Measurements from ENCODE around the gene ZBTB20.
A peak's percentile ranks its signal among the peaks of the same experiment; 100 is the strongest.

Gene ZBTB20

DNA sequence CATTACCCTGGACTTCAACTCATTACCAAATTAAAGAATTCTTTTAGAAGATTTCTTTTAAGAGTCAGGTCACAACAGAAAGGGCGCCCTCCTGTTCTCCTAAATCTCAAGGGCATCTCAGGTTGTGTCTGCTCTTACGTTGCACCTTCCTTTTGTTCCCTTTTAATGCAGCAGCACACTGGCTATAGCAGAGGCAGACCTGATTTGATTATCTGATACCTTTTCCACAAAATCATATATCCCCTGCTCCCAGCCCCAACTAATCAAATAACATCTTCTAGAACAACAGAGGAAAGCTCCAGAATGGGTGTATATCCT lies 813.2 kb downstream of the ZBTB20 start:
- Mint-ChIP-seq H3K27me3 (no peaks in the 10 kb centered on the region), H3K27ac (peak overlapping the region; percentile 95), H3K36me3 (peaks cover 16% of the 10 kb centered on the region), H3K4me3 (no peak overlapping the region), H3K9me3 (no peaks in the 10 kb centered on the region), H3K4me1 (peaks cover 20% of the 10 kb centered on the region)
- DNase-seq (ENCODE audit: low spot score in 2 of 2) (no peak), ATAC-seq (ENCODE audit: low read depth) (no peak)

DNA sequence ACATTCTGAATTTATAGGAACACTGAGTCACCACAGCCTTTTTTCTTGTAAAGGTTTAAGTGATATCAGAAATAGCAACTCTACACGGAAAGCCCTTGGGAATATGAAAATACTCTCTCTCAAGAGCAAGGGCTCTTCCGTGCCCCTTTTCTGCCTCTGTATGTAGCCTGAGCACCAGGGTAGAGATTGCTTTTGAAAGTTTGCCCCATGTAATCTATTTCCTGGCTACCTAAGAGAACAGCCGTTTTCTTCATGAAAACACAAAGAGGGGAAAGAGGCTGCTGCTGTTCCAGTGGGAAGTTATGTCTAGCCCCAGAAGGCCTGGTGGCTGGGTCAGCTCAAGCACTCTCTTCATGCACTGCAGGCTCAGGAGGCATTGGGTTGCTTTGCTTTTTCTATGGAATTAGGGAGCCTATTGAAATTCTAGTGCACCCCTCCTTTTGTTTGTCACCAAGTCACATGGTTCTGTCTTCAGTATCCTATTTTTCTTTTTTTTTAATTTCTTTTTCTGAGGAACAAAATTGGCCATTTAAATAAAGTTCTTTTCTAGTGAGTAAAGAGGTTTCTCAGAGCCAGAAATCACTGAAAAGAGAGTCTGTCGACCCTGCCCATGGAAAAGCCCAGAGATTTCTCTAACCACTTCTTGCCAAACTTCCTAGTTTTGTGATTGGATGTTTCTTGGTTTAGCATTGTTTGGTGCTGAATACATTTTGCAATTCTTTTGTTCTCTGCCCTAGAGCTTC lies 813.7 kb downstream of the ZBTB20 start:
- Mint-ChIP-seq H3K9me3 (no peaks in the 10 kb centered on the region), H3K27ac (peak overlapping the region; percentile 95), H3K27me3 (no peaks in the 10 kb centered on the region), H3K4me3 (no peak overlapping the region), H3K4me1 (peaks cover 24% of the 10 kb centered on the region), H3K36me3 (peaks cover 16% of the 10 kb centered on the region)
- DNase-seq (ENCODE audit: low spot score in 2 of 2) (no peak), ATAC-seq (ENCODE audit: low read depth) (peak; percentile 28)

DNA sequence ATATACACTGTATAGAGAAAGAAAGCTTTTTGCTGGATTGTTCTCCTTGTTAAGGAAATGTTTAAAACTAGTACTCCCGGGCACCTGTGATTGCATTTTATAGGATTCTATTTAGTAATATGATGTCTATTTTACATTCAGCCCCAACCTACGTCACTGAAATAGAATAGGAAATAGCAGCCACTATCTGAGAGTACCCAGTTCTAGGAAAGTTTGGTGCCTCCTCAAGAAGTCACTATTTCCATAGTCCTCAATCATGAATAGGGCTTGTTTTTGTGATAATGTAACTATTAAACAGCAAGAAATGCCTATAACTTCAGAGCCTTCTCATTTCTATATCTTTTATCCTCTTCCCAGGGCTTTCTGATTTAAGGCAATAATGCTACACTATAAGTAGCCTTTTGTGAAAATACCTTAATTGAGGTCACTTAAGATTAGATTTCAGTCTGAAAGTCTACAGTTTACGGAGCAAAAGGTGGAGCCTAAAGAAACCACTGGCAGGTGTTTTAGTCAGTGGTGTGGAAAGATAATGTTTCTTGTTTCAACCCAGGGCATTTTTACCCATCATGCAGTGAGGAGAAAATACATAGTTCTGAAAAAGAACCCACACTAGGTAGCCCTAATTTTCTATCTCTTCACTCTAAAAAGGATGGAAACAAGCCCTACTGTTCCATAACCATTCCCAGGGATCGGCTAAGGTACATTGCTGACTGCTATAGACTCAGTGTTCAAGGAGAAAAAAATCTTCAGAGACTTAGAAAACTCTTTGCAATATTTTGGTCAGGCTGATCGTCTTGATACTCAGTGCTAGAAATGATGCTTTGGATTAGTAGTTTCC lies 814.5 kb downstream of the ZBTB20 start:
- no peaks in the 10 kb centered on the region for H3K9me3 Mint-ChIP-seq
- ATAC-seq (ENCODE audit: low read depth) (peak; percentile 90), DNase-seq (ENCODE audit: low spot score in 2 of 2) (peak in 1 of 2 donors; percentile 17)
- H3K27ac Mint-ChIP-seq, result peak overlapping the region; percentile 95
- peak overlapping the region; percentile 35 for H3K4me3 Mint-ChIP-seq
- H3K4me1 Mint-ChIP-seq, result peaks cover 27% of the 10 kb centered on the region
- peaks cover 15% of the 10 kb centered on the region for H3K36me3 Mint-ChIP-seq
- H3K27me3 Mint-ChIP-seq, result no peaks in the 10 kb centered on the region

DNA sequence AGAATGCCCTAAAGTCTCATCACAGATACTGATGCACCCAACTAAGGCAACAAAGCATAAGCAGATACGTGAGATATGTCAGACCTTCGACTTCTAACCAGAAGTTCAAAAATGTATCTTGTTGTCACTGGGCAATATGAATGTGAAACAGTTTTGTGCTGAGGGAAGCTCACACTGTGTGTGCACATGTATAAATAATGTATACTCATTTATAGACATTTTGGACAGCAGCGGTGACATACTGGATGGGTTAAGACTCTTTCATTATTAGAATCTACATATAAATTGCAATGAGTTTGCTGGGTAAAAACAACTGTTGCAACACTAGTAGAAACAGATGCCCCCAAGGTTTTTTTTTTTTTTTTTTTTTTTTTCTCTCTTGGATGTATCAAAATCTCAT lies 815.4 kb downstream of the ZBTB20 start:
- Mint-ChIP-seq H3K36me3 (peaks cover 16% of the 10 kb centered on the region), H3K27ac (peak overlapping the region; percentile 95), H3K27me3 (no peaks in the 10 kb centered on the region), H3K4me3 (no peak overlapping the region), H3K4me1 (peaks cover 28% of the 10 kb centered on the region), H3K9me3 (no peaks in the 10 kb centered on the region)
- DNase-seq (ENCODE audit: low spot score in 2 of 2) (no peak), ATAC-seq (ENCODE audit: low read depth) (no peak)

DNA sequence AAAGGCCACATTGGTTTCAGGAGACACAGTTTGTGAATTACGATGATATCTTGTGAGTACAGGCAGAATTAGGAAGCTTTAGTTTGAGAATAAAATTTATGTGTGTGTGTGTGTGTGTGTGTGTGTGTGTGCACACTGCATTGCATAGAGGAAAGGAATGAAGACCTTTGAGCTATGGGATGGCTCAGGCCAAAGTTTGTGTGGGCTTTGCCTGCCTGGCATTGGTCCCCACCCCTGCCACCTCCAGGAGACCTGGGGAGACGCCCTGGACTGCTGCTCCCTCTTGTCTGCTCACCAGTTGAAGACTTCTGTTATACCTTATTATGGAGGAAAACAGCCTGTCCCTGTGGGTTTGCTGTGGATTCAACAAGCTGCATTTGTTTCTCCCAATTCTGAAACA lies 816.1 kb downstream of the ZBTB20 start:
- Mint-ChIP-seq H3K27me3 (no peaks in the 10 kb centered on the region), H3K9me3 (no peaks in the 10 kb centered on the region), H3K36me3 (peaks cover 14% of the 10 kb centered on the region), H3K4me3 (no peak overlapping the region), H3K4me1 (peaks cover 26% of the 10 kb centered on the region), H3K27ac (peak overlapping the region; percentile 50)
- ATAC-seq (ENCODE audit: low read depth) (no peak), DNase-seq (ENCODE audit: low spot score in 2 of 2) (no peak)

DNA sequence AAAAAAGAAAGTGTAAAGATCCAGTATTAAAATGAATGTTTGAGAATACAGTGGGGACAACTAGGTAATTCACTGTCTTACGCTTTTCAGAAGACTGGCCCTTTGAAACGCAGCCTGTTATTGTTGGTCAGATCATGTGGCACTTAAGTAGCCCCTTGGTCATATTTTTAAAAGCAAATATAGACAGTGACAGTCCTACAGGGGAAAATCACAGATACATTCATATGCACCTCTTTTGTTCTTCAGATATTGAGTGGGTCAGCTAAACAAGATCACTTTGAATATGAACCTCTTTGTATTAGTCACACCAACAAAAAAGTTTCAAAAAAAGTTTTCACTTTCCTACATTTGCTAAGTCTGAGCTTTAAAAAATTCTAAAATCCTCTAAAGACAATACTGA lies 817.3 kb downstream of the ZBTB20 start:
- Mint-ChIP-seq H3K4me1 (peaks cover 29% of the 10 kb centered on the region), H3K4me3 (no peak overlapping the region), H3K27me3 (no peaks in the 10 kb centered on the region), H3K9me3 (no peaks in the 10 kb centered on the region), H3K36me3 (peaks cover 12% of the 10 kb centered on the region), H3K27ac (no peak overlapping the region)
- DNase-seq (ENCODE audit: low spot score in 2 of 2) (no peak), ATAC-seq (ENCODE audit: low read depth) (no peak)

DNA sequence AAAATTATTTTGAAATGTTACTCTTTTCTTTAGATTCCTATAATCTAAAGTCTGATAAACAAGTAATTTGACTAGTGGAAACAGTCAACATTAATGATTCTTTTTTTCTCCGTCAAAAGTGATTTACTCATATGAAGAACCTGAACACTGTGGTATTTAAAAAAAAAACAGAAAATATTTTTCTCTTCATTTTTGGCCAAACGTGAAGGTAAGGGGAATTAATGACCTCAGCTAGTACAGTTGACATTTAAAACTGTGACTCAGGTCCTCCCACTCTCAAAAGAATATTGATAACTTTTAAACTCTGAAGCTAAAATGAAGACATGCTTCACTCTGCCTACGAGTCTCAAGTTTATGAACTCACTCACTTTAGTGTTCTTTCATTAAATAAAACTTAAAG lies 818.7 kb downstream of the ZBTB20 start:
- no peak for DNase-seq (ENCODE audit: low spot score in 2 of 2)
- peak overlapping the region; percentile 82 for H3K27ac Mint-ChIP-seq
- H3K4me3 Mint-ChIP-seq, result no peak overlapping the region
- peaks cover 29% of the 10 kb centered on the region for H3K4me1 Mint-ChIP-seq
- no peaks in the 10 kb centered on the region for H3K9me3 Mint-ChIP-seq
- H3K36me3 Mint-ChIP-seq, result peaks cover 16% of the 10 kb centered on the region
- H3K27me3 Mint-ChIP-seq, result no peaks in the 10 kb centered on the region
- ATAC-seq (ENCODE audit: low read depth), result no peak

DNA sequence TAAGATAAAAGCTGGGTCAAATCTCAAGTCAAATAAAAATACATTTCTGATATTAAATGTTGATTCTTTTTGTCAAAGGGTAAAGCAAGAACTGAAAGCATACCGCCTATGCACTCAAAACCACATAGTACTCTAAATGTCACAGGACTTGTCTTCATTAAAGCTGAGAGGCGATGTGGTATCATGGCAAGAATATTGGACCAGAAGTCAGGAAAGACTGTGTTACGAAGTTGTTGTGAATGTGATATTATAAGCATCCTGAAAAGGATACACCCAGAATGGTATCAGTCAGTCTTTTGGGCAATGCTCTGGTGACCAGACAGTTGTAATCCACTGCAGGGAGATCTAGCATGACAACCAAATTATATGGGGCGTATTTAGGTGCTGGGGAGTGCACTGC lies 819.4 kb downstream of the ZBTB20 start:
- Mint-ChIP-seq H3K36me3 (peaks cover 19% of the 10 kb centered on the region), H3K27ac (peak overlapping the region; percentile 86), H3K4me3 (peak overlapping the region; percentile 12), H3K4me1 (peaks cover 26% of the 10 kb centered on the region), H3K27me3 (no peaks in the 10 kb centered on the region), H3K9me3 (no peaks in the 10 kb centered on the region)
- ATAC-seq (ENCODE audit: low read depth) (peak; percentile 43), DNase-seq (ENCODE audit: low spot score in 2 of 2) (no peak)

DNA sequence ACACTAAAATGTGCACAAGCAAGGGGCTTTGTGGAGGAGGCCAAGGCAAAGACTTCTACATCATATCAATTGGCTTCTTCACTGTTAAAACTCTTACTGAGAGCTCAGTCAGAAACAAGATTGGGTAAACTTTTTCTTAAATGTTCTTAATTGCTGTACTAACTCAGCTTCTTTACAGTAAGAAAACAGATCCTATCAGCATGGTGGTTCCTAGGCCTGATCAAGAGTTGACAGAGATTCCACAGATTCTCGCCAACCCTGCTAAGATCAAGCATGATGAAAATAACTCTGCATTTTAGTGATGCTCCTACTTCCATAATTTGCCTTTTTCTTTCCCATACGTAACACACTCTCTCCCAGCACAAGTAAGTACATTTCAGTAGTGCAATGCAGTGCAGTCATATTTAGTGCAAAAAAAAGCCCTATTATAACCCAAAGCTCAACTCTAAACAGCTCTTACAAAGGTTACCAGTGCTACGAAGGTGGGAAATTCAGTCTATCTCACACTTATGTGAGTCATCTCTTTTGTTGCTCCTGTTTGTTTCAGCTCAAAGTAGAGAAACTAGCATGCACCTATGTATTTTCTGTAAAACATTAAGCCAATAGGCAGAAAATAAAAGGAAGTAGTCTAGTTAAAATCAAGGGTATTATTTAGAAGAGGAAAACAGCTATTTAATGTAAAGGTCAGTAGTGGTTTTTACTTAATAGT lies 823.4 kb downstream of the ZBTB20 start:
- DNase-seq (ENCODE audit: low spot score in 2 of 2) (no peak), ATAC-seq (ENCODE audit: low read depth) (no peak)
- Mint-ChIP-seq H3K27me3 (no peaks in the 10 kb centered on the region), H3K4me3 (no peak overlapping the region), H3K36me3 (peaks cover 25% of the 10 kb centered on the region), H3K27ac (peak overlapping the region; percentile 10), H3K4me1 (peaks cover 22% of the 10 kb centered on the region), H3K9me3 (no peaks in the 10 kb centered on the region)

DNA sequence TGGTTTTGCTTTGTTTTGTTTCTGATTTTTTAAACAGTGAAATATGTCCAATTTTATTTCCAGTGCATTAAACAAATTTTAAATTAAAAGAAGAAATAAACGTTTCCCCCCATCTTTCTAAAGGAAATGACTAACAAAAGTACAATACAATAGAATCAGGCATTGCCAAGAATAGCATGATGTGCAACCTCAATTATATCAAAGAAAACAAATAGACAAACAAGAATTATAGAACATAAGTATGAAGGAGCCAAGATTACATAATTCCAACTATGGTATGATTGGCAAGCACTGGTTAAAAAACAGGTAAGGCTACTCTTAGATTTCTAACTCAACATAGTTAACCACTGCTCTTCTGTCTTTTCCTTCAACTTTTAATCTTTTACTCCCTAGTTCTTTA lies 826.8 kb downstream of the ZBTB20 start:
- H3K27me3 Mint-ChIP-seq, result no peaks in the 10 kb centered on the region
- no peak overlapping the region for H3K4me3 Mint-ChIP-seq
- DNase-seq (ENCODE audit: low spot score in 2 of 2) (no peak), ATAC-seq (ENCODE audit: low read depth) (no peak)
- H3K4me1 Mint-ChIP-seq, result peaks cover 15% of the 10 kb centered on the region
- no peak overlapping the region for H3K27ac Mint-ChIP-seq
- H3K9me3 Mint-ChIP-seq, result no peaks in the 10 kb centered on the region
- peaks cover 33% of the 10 kb centered on the region for H3K36me3 Mint-ChIP-seq

DNA sequence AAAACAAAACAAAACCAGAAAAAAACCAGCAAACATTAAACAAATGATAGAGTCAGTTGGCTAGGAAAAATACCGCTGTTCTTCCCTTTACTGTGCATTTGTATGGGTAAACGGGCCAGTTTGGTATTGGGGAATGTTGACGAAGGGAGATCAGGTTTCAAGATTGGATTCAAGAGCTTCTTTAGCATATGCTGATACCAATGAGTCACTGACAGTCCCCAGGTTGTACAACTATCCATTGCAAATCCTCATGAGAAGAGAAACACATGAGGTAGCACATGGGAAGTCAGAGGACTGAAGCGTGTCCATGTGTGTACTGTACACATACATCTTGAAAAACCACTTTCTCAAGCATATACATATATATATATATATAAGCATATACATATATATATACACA lies 827.6 kb downstream of the ZBTB20 start:
- ATAC-seq (ENCODE audit: low read depth) (no peak), DNase-seq (ENCODE audit: low spot score in 2 of 2) (no peak)
- no peaks in the 10 kb centered on the region for H3K27me3 Mint-ChIP-seq
- no peak overlapping the region for H3K4me3 Mint-ChIP-seq
- H3K9me3 Mint-ChIP-seq, result no peaks in the 10 kb centered on the region
- H3K36me3 Mint-ChIP-seq, result peaks cover 31% of the 10 kb centered on the region
- peaks cover 12% of the 10 kb centered on the region for H3K4me1 Mint-ChIP-seq
- H3K27ac Mint-ChIP-seq, result no peak overlapping the region

DNA sequence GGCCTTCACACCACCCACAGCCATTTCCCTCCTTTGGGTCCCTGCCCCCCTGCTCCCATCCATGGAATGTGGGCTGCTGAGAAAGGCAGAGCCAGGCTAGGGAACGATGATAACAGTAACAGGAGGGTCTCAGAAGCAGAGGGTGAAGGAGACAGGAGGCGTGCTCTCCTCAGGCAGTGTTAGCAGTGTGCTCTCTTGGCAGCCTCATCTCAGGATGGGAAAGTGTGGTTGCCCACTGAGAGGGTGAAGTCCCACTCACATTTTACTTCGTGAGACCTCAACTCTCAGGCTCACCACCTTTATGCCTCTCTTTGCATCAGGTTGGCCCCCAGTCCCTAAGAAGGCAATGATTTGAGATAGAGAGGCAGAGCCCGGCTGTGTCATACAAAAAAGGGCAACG lies 828.8 kb downstream of the ZBTB20 start:
- no peaks in the 10 kb centered on the region for H3K9me3 Mint-ChIP-seq
- no peak for DNase-seq (ENCODE audit: low spot score in 2 of 2)
- ATAC-seq (ENCODE audit: low read depth), result no peak
- H3K36me3 Mint-ChIP-seq, result peaks cover 35% of the 10 kb centered on the region
- H3K27me3 Mint-ChIP-seq, result no peaks in the 10 kb centered on the region
- no peak overlapping the region for H3K27ac Mint-ChIP-seq
- peaks cover 14% of the 10 kb centered on the region for H3K4me1 Mint-ChIP-seq
- H3K4me3 Mint-ChIP-seq, result no peak overlapping the region

DNA sequence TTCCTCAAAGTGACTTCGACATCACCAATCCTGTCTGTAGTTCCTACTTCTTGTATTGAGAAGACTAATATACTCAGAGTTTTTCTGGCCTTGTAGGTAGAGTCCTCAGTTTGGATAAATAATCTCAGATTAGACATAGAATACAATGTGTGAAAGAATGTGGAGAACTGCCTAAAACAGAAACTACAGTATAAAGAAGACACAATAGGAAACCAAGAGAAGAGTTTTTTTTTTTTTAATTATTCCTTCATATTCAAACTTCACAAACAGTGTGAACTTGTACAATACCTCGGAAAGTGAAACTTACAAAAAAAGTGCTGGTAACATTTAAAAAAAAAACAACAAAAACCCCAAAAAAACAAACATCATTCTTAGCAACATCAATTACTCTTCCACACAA lies 832.8 kb downstream of the ZBTB20 start:
- H3K4me3 Mint-ChIP-seq, result no peak overlapping the region
- no peak overlapping the region for H3K27ac Mint-ChIP-seq

DNA sequence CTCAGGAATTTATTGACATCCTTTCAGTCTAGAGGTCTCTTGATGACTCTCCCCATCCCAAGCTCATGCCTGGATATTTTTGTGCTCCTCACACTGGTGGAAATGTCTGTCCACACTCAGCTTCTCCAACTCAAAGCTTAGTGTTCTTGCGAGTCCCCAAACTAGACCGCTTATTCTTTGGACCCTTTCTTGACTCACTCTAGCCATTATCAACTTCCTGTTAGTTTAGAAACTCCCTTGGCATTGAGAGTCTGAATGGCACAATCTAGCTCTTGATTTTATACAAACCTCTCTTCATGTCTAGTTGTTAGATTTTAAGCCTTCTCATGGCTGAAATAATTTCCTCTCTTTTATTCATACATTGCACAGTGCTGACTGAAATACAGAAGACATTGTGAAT lies 833.7 kb downstream of the ZBTB20 start:
- no peak for DNase-seq (ENCODE audit: low spot score in 2 of 2)
- H3K4me3 Mint-ChIP-seq, result no peak overlapping the region
- H3K27me3 Mint-ChIP-seq, result no peaks in the 10 kb centered on the region
- H3K9me3 Mint-ChIP-seq, result no peaks in the 10 kb centered on the region
- peak overlapping the region; percentile 73 for H3K27ac Mint-ChIP-seq
- ATAC-seq (ENCODE audit: low read depth), result no peak
- peaks cover 19% of the 10 kb centered on the region for H3K36me3 Mint-ChIP-seq
- peaks cover 27% of the 10 kb centered on the region for H3K4me1 Mint-ChIP-seq

More for the DNA sequence above, 832.8 kb downstream of the ZBTB20 start:
- ATAC-seq (ENCODE audit: low read depth), result no peak
- H3K27me3 Mint-ChIP-seq, result no peaks in the 10 kb centered on the region
- no peak for DNase-seq (ENCODE audit: low spot score in 2 of 2)
- no peaks in the 10 kb centered on the region for H3K9me3 Mint-ChIP-seq
- peaks cover 22% of the 10 kb centered on the region for H3K36me3 Mint-ChIP-seq
- peaks cover 21% of the 10 kb centered on the region for H3K4me1 Mint-ChIP-seq
